ENCODE results near the gene PLA2G15.

PLA2G15 gene

GRCh38 chr16:68299571-68300453 is 54.6 kb downstream of the PLA2G15 start:
- no peak for DNase-seq

- DNase-seq: no peak
Measured at GRCh38 chr16:68300734-68301459, 55.7 kb downstream of the PLA2G15 start.

- DNase-seq: no peak
Measured at GRCh38 chr16:68306633-68307032, 61.5 kb downstream of the PLA2G15 start.

DNA sequence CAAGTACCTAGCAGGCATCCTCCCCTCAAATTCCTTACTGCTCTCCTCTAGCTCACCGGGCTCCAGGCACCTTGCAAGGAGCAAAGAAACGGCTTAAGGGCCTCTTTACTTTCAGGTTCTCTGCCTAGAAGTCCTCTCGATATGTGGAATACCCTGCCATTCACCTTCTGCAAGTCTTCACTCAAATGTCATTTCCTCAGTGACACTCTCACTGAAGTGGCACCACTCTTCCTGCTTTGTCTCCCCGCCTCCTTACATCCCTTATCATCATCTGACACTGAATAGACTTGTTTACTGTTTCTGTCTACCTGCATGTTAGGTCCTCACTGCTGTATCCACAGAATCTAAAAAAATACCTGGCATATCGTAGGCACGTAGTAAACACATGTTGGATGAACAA is 64.6 kb downstream of the PLA2G15 start:
- DNase-seq: no peak

- DNase-seq: peak; percentile 5
Measured at GRCh38 chr16:68310437-68310773, 65.2 kb downstream of the PLA2G15 start.
